HG03064 (cell line): Measurements from ENCODE around the gene PITHD1.
"Not testable (repeated sequence)": the region's sequence is repeated elsewhere in the genome, so short reads cannot be mapped to it uniquely, and the experiment has no call there.

Experiments used
- ATAC-seq: cut with Tn5 transposase; IDR thresholded peaks from one replicate; pipeline ENCODE4 v1.9.1; 2021; ENCODE audit warnings: low read depth; ENCODE audit not compliant: unreplicated experiment

Gene PITHD1

DNA sequence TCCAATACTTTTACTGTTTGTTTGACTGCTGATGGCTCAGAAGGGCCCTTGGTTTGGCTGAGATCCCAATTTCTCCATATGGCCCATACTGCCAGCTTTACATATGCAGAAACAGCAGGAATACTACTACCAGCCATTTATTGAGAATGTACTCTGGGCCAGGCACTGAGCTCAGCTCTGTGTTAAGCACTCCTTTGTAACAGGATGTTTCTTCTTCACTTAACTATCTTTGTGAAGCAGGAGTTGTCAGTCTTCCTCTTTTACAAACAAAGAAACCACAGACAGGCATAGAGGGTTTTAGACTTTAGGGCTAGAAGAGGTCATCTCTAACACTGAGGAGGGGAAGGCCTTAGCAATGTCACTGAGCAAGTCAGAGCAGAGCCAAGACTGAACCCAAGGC is 38.7 kb downstream of the PITHD1 start:
- ATAC-seq = no peak

DNA sequence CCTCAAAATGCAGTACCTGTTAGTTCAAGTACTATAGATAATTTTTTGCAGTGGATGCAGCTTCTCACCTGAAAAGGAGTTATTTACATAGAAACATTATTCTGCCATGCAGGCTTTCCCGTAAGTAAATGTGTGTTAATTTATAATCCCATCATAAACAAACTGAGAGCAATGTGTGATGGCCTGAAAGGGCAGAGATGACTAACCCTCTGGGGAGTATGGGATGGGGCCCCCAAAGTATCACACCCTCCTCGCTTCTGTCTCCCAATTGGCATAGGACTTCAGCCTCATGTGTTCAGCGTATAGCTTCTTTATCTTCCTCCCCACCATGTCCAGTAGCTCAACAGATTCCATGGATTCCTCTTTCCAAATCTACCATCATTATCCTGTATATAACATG is 39.4 kb downstream of the PITHD1 start:
- no peak for ATAC-seq

DNA sequence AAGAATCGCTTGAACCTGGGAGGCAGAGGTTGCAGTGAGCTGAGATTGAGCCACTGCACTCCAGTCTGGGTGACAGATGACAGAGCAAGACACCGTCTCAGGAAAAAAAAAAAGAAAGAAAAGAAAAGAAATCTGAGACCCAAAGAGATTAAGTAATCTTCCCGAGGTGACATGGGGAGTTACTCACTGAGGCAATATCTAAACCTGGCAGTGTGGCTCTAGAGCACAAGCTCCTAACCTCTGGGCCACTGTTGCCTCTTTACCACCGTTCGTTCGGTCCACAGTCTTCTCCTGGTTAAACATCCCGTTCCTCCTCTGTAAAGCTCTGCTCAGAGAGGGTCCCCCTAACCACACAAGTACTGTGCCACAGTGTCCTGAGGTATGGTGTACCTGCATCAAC is 45.5 kb downstream of the PITHD1 start:
- ATAC-seq = no peak

DNA sequence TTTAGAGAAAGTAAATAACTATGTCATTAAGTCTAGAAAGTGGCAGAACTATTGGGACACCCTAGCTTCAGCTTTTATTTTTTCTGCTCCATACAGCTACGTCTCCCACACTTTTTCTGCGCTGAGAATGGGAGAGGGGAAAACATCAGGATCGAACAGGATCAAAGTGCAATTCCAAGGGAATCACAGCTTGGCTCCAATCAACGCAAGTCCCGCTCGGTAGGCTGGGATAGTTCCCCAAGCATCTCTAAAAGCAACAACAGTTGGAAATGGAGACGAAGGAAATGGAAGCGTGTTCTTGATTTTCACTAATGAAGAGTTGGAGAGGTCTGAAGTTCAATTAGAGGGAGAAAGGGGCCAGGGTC is 46.5 kb downstream of the PITHD1 start:
- no peak for ATAC-seq

DNA sequence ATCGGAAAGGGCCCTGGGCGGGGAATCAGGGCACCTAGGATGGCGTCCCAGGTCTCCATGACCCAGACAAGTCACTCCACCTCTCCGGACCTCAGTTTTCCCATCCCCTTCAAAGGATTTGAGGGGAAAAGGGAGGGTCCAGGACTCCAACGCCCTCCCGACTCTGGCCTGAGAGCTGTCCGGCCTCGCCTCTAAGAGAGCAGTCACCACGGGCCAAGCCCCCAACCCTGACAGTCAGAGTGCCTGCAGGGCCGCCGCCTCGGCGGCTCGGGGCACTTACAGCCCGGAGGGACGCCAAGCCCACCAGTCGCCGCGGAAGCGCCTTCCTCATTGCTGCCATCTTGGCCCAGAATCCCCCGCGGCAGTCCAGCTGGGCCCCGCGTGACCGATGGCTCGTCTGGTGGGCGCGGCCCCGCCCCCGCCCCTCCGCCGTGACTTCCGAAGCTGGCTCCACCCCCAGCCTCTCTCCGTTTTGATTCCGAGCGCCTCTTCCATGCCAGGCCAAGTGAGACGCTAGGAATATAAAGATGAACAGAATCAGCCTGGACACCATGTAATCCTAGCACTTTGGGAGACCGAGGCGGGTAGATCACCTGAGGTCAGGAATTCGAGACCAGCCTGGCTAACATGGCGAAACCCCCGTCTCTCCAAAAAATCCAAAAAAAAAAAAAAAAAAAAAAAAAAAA is 47.0 kb downstream of the PITHD1 start, which contains the start of gene HMGCL:
TSS of gene HMGCL (minus strand) at position 354 of the 686 bp plus-strand sequence. CDS start at position 340, 14 bp downstream.
- peak; percentile 79 for ATAC-seq

DNA sequence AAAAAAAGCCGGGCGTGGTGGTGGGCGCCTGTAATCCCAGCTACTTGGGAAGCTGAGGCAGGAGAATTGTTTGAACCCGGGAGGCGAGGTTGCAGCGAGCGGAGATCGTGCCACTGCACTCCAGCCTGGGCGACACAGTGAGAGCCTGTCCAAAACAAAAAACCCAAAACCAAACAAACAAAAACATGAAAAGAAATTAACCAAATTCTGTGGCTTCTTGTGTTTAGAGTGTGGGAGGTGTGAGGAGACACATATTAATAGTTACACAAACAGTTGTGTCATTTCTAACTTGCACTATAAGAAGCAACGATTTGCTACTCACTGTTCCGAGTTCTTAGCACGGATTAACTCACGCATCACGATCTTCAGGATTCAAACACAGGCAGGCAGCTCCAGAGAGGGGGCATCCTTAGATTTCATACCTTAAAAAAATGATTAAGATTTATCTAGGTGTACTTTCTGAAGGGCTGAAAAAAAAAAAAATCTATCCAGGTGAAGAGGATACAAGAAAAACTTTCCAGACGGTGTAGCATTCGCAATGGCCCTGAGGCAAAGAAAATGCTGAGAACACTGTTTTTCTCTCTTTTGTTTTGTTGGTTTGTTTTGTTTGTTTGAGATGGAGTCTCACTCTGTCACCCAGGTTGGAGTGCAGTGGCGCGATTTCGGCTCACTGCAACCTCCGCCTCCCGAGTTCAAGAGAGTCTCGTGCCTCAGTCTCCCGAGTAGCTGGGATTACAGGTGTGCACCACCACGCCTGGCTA is 47.7 kb downstream of the PITHD1 start:
- no peak for ATAC-seq

DNA sequence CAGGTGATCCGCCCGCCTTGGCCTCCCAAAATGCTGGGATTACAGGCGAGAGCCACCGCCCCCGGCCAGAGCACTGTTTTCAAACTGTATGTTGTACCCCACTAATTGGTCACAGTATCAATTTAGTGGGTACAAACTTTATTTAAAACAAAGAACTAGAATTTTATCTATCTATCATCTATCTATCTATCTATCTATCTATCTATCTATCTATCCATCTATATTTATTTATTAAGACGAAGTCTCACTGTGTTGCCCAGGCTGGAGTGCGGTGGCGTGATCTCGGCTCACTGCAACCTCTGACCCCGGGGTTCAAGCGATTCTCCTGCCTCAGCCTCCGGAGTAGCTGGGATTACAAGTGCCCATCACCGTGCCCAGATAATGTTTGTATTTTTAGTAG is 48.4 kb downstream of the PITHD1 start:
- not testable (repeated sequence) for ATAC-seq

DNA sequence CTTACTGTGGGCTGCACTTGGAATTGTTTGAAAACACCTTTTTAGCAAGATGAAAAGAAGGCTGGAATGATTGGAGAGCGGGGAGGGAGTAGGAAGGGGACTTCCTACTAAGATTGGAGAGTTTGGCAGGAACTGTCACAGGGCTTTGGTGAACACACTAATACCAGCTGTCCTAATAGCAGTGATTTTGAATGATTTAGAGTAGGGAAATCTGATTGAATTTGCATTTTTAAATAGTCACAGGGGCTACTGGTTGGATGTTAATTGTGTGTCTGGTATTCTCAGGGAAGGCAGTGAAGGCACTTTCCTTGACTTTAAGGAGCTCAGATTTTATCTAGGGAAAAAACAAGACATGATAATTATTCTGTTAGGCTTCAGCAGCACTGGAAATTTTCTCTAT is 49.5 kb downstream of the PITHD1 start:
- ATAC-seq = no peak

DNA sequence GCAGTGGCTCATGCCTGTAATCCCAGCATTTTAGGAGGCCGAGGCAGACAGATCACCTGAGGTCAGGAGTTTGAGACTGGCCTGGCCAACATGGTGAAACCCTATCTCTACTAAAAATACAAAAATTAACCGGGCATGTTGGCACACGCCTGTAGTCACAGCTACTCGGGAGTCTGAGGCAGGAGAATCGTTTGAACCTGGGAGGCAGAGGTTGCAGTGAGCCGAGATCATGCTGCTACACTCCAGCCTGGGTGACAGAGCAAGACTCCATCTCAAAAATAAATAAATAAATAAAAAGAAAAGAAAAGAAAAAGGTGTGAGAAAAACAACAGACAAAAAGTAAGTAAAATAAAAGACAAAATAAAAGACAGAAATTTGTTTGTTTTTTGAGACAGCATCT is 55.9 kb downstream of the PITHD1 start:
- ATAC-seq = not testable (repeated sequence)

DNA sequence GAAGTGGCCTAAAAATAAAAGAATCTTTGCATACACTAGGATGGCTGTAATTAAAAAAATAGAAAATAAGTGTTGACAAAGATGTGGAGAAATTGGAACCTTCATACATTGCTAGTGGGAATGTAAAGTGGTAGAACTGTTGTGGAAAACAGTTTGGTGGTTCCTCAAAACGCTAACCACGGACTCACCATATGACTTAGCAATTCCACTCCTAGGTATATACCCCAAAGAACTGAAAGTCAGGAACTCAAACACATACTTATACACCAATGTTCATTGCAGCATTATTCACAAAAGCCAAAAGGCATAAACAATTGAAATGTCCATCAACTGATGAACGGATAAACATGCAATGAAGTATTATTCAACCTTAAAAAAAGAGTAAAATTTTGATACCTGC is 57.8 kb downstream of the PITHD1 start:
- ATAC-seq = no peak
